Loucy (cell line): ENCODE results near the gene CACNA1A.

ENCODE experiments used
- EZH2phosphoT487 ChIP-seq: fragments of 200-600 bp; IDR thresholded peaks from 2 replicates; pipeline ENCODE4 v1.6.1; 2018; ENCODE audit warnings: antibody characterized with exemption, mild to moderate bottlenecking, moderate library complexity, borderline replicate concordance
- TF ChIP-seq, protein P1 (sequence below): fragments of 200-600 bp; sonication (generic); conservative IDR thresholded peaks from 2 replicates; pipeline ENCODE4 v1.5.1; 2014; ENCODE audit warnings: mild to moderate bottlenecking, antibody characterized with exemption, low read length

- TF ChIP-seq, protein P1, sequence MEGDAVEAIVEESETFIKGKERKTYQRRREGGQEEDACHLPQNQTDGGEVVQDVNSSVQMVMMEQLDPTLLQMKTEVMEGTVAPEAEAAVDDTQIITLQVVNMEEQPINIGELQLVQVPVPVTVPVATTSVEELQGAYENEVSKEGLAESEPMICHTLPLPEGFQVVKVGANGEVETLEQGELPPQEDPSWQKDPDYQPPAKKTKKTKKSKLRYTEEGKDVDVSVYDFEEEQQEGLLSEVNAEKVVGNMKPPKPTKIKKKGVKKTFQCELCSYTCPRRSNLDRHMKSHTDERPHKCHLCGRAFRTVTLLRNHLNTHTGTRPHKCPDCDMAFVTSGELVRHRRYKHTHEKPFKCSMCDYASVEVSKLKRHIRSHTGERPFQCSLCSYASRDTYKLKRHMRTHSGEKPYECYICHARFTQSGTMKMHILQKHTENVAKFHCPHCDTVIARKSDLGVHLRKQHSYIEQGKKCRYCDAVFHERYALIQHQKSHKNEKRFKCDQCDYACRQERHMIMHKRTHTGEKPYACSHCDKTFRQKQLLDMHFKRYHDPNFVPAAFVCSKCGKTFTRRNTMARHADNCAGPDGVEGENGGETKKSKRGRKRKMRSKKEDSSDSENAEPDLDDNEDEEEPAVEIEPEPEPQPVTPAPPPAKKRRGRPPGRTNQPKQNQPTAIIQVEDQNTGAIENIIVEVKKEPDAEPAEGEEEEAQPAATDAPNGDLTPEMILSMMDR = no peak
- no peak for TF ChIP-seq EZH2phosphoT487
These were observed 163.6 kb downstream of the CACNA1A start for GRCh38 chr19:13342672-13343071.
